H54 (cell line): ENCODE measurements around the gene TNFRSF25.

Source experiments
- DNase-seq: peaks from one replicate; pipeline ENCODE4 v3.0.0; 2011; ENCODE audit warnings: low spot score, mixed read lengths; ENCODE audit not compliant: insufficient read length
- FAIRE-seq: peaks from 3 replicates; lab custom pipeline; 2011; peaks lifted over from hg19 to GRCh38; lab: Jason Lieb, UNC
- POLR2A ChIP-seq: IDR thresholded peaks from 2 replicates; pipeline ENCODE4 v1.6.1; 2011; ENCODE audit warnings: low read depth, mild to moderate bottlenecking, low read length

Gene TNFRSF25

DNA sequence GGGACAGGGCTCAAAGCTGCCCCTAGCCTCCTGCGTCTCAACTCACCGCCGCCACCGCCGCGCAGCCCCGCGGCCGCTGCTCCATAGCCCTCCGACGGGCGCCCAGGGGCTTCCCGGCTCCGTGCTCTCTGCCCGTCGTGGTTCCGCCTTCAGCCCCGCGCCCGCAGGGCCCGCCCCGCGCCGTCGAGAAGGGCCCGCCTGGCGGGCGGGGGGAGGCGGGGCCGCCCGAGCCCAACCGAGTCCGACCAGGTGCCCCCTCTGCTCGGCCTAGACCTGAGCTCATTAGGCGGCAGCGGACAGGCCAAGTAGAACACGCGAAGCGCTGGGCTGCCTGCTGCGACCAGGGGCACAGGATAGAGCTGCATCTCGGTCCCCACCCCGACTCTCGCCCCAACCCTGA, at the start of gene TNFRSF25:
TNFRSF25 (minus strand) TSS at position 151 of the 400 bp plus-strand sequence; CDS start at position 85, 66 bp downstream.
- no peak for TF ChIP-seq POLR2A
- DNase-seq (no peak), FAIRE-seq (no peak)

- DNase-seq: no peak
- no peak for TF ChIP-seq POLR2A
- no peak for FAIRE-seq
Measured at GRCh38 chr1:6515771-6516170, 49.8 kb upstream of the TNFRSF25 start.

GRCh38 chr1:6513320-6513801, 47.4 kb upstream of the TNFRSF25 start:
- DNase-seq: no peak
- FAIRE-seq: no peak
- TF ChIP-seq POLR2A: no peak

GRCh38 chr1:6512908-6513280, 46.9 kb upstream of the TNFRSF25 start:
- FAIRE-seq (no peak), DNase-seq (no peak)
- TF ChIP-seq POLR2A: no peak

GRCh38 chr1:6512245-6512907, 46.4 kb upstream of the TNFRSF25 start:
- no peak for FAIRE-seq

DNA sequence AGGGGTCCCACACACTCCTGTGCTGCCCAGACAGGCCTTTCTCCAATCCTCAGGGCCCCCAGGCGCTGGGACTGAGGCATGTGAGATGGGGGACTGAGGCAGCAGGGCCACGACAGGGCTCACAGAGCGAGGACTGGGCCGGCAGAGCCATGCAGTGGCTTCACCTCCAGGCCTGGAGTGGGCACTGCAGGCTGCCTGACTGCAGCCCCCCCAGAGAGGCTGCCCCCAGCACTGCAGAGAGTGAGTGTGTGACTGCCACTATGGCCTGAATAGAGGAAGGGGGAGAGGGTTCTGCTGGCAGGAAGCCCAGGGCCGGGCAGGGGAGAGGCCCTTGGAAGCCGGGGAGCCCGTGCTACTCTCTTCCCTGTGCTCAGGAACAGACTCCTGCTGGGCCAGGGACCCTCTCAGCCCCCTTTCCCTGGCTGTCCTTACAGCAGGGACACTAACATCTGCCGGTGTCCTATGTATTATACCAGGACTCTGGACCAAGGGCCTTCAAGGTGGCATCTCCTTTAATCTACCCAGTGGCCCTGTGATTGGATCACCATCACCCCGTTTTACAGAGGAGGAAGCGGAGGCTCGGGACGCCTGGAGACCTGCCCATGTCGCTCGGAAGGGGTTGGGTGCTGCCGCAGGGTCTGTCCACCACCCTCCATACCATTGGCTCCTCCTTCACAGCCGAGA, 45.7 kb upstream of the TNFRSF25 start:
- TF ChIP-seq POLR2A: no peak
- FAIRE-seq: no peak
- no peak for DNase-seq

More at GRCh38 chr1:6512245-6512907, 46.4 kb upstream of the TNFRSF25 start:
- DNase-seq: no peak
- no peak for TF ChIP-seq POLR2A

DNA sequence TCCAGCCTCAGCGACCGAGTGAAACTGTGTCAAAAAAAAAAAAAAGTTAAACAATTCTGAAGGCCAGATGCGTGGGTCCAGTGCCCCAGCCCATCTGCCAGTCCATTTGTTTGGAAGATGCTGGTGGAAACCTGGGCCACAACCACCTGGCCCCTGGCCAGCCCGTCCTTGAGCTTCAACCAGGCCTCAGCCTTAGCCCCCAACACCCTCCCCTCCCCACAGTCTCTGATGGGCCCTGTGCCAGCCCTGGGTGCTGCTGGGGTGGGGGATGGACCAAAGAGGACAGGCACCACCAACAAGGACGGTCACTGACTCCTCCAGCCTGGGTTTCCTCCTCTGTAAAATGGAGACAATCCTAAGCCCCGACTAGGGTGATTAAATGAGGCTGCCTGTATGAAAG, 45.1 kb upstream of the TNFRSF25 start:
- DNase-seq (no peak), FAIRE-seq (no peak)

GRCh38 chr1:6510493-6510892, 44.5 kb upstream of the TNFRSF25 start:
- TF ChIP-seq POLR2A: no peak
- FAIRE-seq: no peak
- no peak for DNase-seq

More for the DNA sequence above, 45.1 kb upstream of the TNFRSF25 start:
- no peak for TF ChIP-seq POLR2A

- no peak for DNase-seq
- no peak for TF ChIP-seq POLR2A
- FAIRE-seq: no peak
Measured at GRCh38 chr1:6509919-6510291, 43.9 kb upstream of the TNFRSF25 start.

- FAIRE-seq (no peak), DNase-seq (no peak)
- TF ChIP-seq POLR2A: no peak
Measured at GRCh38 chr1:6509220-6509918, 43.4 kb upstream of the TNFRSF25 start.

DNA sequence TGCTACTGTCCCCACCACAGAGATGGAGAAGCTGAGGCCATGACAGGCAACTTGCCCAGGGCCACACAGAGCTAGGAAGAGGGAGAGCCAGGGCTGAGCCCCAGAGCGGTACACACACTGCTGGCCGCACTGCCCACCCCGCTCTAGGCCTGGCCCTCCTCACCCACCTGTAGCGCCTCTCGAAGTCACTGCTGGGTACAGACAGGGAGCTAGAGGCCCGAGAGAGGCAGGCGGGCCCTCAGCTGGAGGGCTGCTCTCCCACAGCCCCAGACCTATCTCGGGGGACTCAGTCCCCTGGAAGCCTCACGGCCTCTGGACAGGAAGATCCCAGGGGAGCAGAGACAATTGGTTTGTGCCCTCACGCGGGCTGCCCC, 42.8 kb upstream of the TNFRSF25 start:
- TF ChIP-seq POLR2A: no peak
- DNase-seq (no peak), FAIRE-seq (no peak)

DNA sequence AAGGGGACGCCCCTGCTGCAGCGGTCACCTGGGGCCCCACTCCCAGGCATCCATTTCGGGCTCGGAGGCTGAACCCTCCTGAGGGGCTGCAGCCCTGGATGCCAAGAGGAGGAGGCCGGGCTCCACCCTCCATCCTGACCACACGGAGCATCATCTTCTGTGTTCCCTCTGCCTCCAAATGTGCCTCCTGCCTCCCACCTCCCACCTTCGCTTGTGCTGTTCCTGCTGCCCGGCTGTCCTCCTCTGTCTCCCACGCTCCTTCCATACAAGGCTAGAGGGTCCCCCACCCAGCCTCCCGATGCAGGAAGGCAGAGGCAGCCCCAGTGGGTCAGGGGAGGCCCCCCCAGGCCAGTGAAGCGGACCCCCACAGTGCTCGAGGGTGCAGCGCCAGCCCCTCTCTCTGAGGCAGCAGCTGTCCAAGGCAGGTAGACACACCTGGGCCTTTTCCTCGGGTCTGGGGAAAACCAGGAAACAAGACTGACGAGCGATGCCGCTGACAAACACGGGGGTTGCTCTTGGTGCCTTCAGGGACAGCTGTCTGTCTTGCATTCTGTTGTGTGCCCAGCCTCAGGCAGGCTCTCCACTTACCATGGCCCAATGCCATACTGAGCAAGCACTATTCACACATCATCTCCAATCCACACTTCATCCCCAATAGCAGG, 42.3 kb upstream of the TNFRSF25 start:
- FAIRE-seq: no peak
- DNase-seq: no peak
- TF ChIP-seq POLR2A: no peak

DNA sequence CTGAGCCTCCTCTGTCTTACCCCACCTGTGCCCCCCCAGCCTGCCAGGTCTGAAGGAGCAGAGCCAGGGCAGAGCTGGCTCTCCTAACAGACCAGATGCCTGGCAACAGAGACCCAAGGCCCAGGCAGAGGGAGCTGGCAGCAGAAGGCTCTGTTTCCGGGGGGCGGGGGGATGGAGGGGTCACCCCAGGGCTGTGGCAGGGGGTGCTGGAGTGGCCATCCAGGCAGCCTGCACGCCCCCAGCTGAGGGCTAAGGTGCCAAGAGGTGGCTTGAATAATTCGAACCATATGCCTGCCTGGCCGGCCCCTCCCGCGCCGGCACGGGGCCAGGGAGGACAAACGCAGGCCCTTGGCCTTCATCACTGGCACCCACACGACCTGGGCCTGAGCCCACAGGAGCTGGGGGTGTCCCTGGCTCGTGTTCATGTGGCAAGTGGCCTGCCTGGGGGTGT, 41.5 kb upstream of the TNFRSF25 start:
- DNase-seq (no peak), FAIRE-seq (no peak)

DNA sequence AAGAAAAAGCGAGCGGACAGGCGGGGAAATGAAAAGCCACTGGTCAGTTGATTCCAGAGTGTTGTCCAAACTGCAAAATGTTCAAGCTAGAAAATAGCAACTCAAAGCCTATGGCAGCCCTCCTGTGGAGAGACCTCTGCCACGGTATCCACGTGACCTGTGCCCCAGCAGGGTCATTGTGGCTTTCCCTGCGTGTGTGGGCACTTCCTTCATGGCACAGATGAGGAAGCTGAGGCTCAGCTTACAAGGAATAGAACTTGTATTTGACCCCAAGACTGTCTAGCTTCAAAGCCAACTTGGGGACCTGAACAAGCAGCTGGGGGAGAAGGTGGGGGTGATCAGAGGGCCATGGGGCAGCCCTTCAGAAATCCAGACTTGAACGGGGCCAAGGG, 41.1 kb upstream of the TNFRSF25 start:
- no peak for TF ChIP-seq POLR2A
- FAIRE-seq: no peak
- no peak for DNase-seq

More for the DNA sequence above, 41.5 kb upstream of the TNFRSF25 start:
- no peak for TF ChIP-seq POLR2A
